Duodenal mucosa (tissue), 2 donors: Measurements from ENCODE around the gene PRRX2.

Experiments used
- H3K27ac ChIP-seq: one replicate; pipeline ENCODE4 v1.7.0; 2013; ENCODE audit warnings: low read depth, low read length
- H3K27me3 ChIP-seq, 2 donors: one replicate each; pipeline ENCODE4 v1.7.0; 2013; ENCODE audit warnings: low read length in 2 of 2, control low read depth in 1 of 2; ENCODE audit not compliant: insufficient read depth in 2 of 2, control insufficient read depth in 1 of 2
- H3K36me3 ChIP-seq, 2 donors: one replicate each; pipeline ENCODE4 v1.7.0; 2013; ENCODE audit warnings: low read length in 2 of 2, control low read depth in 1 of 2; ENCODE audit not compliant: insufficient read depth in 2 of 2, control insufficient read depth in 1 of 2
- H3K4me1 ChIP-seq, 2 donors: one replicate each; pipeline ENCODE4 v1.7.0; 2013; ENCODE audit warnings: low read length in 2 of 2, control low read depth in 1 of 2; ENCODE audit not compliant: insufficient read depth in 2 of 2, control insufficient read depth in 1 of 2
- H3K4me3 ChIP-seq, 2 donors: one replicate each; pipeline ENCODE4 v1.7.0; 2013; ENCODE audit warnings: low read length in 2 of 2, low read depth in 1 of 2
- H3K9ac ChIP-seq, 2 donors: one replicate each; pipeline ENCODE4 v1.7.0; 2013; ENCODE audit warnings: low read length in 2 of 2, low read depth in 1 of 2
- H3K9me3 ChIP-seq, 2 donors: one replicate each; pipeline ENCODE4 v1.7.0; 2013; ENCODE audit warnings: low read length in 2 of 2, control low read depth in 1 of 2; ENCODE audit not compliant: control insufficient read depth in 1 of 2

Gene PRRX2

GRCh38 chr9:129667378-129667777, 1.9 kb downstream of the PRRX2 start:
- Histone ChIP-seq H3K4me1 (no peaks in the 10 kb centered on the region), H3K4me3 (no peak overlapping the region), H3K36me3 (no peaks in the 10 kb centered on the region), H3K9me3 (no peaks in the 10 kb centered on the region), H3K27ac (no peak overlapping the region), H3K27me3 (peaks cover 11% of the 10 kb centered on the region in 2 donors), H3K9ac (no peak overlapping the region)

GRCh38 chr9:129667850-129668249, 2.4 kb downstream of the PRRX2 start:
- Histone ChIP-seq H3K36me3 (no peaks in the 10 kb centered on the region), H3K9ac (no peak overlapping the region), H3K9me3 (no peaks in the 10 kb centered on the region), H3K27ac (no peak overlapping the region), H3K27me3 (peaks cover 11% of the 10 kb centered on the region in 2 donors), H3K4me3 (no peak overlapping the region), H3K4me1 (no peaks in the 10 kb centered on the region)

GRCh38 chr9:129669141-129669718, 3.8 kb downstream of the PRRX2 start:
- H3K27me3 ChIP-seq: peaks cover 11% of the 10 kb centered on the region in 2 donors
- no peaks in the 10 kb centered on the region for H3K4me1 ChIP-seq
- H3K36me3 ChIP-seq: no peaks in the 10 kb centered on the region
- no peak overlapping the region for H3K4me3 ChIP-seq
- no peak overlapping the region for H3K27ac ChIP-seq
- H3K9ac ChIP-seq: no peak overlapping the region
- H3K9me3 ChIP-seq: no peaks in the 10 kb centered on the region

- Histone ChIP-seq H3K4me3 (no peak overlapping the region), H3K4me1 (no peaks in the 10 kb centered on the region), H3K9ac (no peak overlapping the region), H3K36me3 (no peaks in the 10 kb centered on the region), H3K27me3 (peaks cover 7 to 11% of the 10 kb centered on the region in 2 donors), H3K27ac (no peak overlapping the region), H3K9me3 (no peaks in the 10 kb centered on the region)
These were observed 4.5 kb downstream of the PRRX2 start for GRCh38 chr9:129669946-129670345.

GRCh38 chr9:129671065-129671464, 5.6 kb downstream of the PRRX2 start:
- Histone ChIP-seq H3K27ac (no peak overlapping the region), H3K4me1 (no peaks in the 10 kb centered on the region), H3K9ac (no peak overlapping the region), H3K9me3 (no peaks in the 10 kb centered on the region), H3K36me3 (no peaks in the 10 kb centered on the region), H3K27me3 (peaks cover 7 to 11% of the 10 kb centered on the region in 2 donors), H3K4me3 (no peak overlapping the region)

GRCh38 chr9:129671519-129671918, 6.1 kb downstream of the PRRX2 start:
- Histone ChIP-seq H3K36me3 (no peaks in the 10 kb centered on the region), H3K9ac (no peak overlapping the region), H3K4me3 (no peak overlapping the region), H3K27me3 (peaks cover 7 to 11% of the 10 kb centered on the region in 2 donors), H3K4me1 (no peaks in the 10 kb centered on the region), H3K9me3 (no peaks in the 10 kb centered on the region), H3K27ac (no peak overlapping the region)

- no peak overlapping the region for H3K27ac ChIP-seq
- H3K9ac ChIP-seq: no peak overlapping the region
- H3K4me3 ChIP-seq: no peak overlapping the region
- H3K4me1 ChIP-seq: no peaks in the 10 kb centered on the region
- peaks cover 0 to 2% of the 10 kb centered on the region in 2 donors for H3K27me3 ChIP-seq
- no peaks in the 10 kb centered on the region for H3K9me3 ChIP-seq
- no peaks in the 10 kb centered on the region for H3K36me3 ChIP-seq
These were observed 7.3 kb downstream of the PRRX2 start for GRCh38 chr9:129672702-129673101.

GRCh38 chr9:129673602-129674001, 8.2 kb downstream of the PRRX2 start:
- H3K9ac ChIP-seq: no peak overlapping the region
- no peaks in the 10 kb centered on the region for H3K27me3 ChIP-seq
- H3K27ac ChIP-seq: no peak overlapping the region
- no peaks in the 10 kb centered on the region for H3K4me1 ChIP-seq
- H3K4me3 ChIP-seq: no peak overlapping the region
- no peaks in the 10 kb centered on the region for H3K9me3 ChIP-seq
- H3K36me3 ChIP-seq: no peaks in the 10 kb centered on the region

GRCh38 chr9:129674229-129674628, 8.8 kb downstream of the PRRX2 start:
- Histone ChIP-seq H3K9me3 (no peaks in the 10 kb centered on the region), H3K4me1 (no peaks in the 10 kb centered on the region), H3K27ac (no peak overlapping the region), H3K9ac (no peak overlapping the region), H3K4me3 (no peak overlapping the region), H3K36me3 (no peaks in the 10 kb centered on the region), H3K27me3 (no peaks in the 10 kb centered on the region)

GRCh38 chr9:129675620-129676019, 10.2 kb downstream of the PRRX2 start:
- H3K4me1 ChIP-seq: no peaks in the 10 kb centered on the region
- H3K36me3 ChIP-seq: no peaks in the 10 kb centered on the region
- no peak overlapping the region for H3K4me3 ChIP-seq
- no peaks in the 10 kb centered on the region for H3K9me3 ChIP-seq
- H3K27me3 ChIP-seq: no peaks in the 10 kb centered on the region
- H3K9ac ChIP-seq: no peak overlapping the region
- no peak overlapping the region for H3K27ac ChIP-seq

GRCh38 chr9:129676287-129676686, 10.8 kb downstream of the PRRX2 start:
- H3K27ac ChIP-seq: no peak overlapping the region
- no peaks in the 10 kb centered on the region for H3K4me1 ChIP-seq
- H3K36me3 ChIP-seq: no peaks in the 10 kb centered on the region
- no peak overlapping the region for H3K9ac ChIP-seq
- no peaks in the 10 kb centered on the region for H3K27me3 ChIP-seq
- H3K4me3 ChIP-seq: no peak overlapping the region
- no peaks in the 10 kb centered on the region for H3K9me3 ChIP-seq
